Left ventricle myocardium inferior (tissue), 1 donor: Measurements from ENCODE around the gene RBM39. TPM values are rescaled to one million over a fixed set of nuclear protein-coding genes. Genes with fewer than 3 reads are reported as not detected.

Source experiments
- DNase-seq: peaks from one replicate; pipeline ENCODE4 v3.0.0-alpha.2; 2020
- H3K27ac ChIP-seq: fragments of 200-600 bp; replicated peaks from 2 replicates; pipeline ENCODE4 v1.8.0; 2021
- H3K27me3 ChIP-seq: fragments of 200-600 bp; 2 replicates; pipeline ENCODE4 v1.8.0; 2021; ENCODE audit warnings: low read depth
- H3K36me3 ChIP-seq: fragments of 200-600 bp; 2 replicates; pipeline ENCODE4 v1.8.0; 2021
- H3K4me1 ChIP-seq: fragments of 200-600 bp; 2 replicates; pipeline ENCODE4 v1.8.0; 2021
- H3K4me3 ChIP-seq: fragments of 200-600 bp; 2 replicates; pipeline ENCODE4 v1.8.0; 2021; ENCODE audit warnings: mild to moderate bottlenecking, moderate library complexity
- H3K9me3 ChIP-seq: fragments of 200-600 bp; replicated peaks from 2 replicates; pipeline ENCODE4 v1.8.0; 2021
- intact Hi-C: fragments of 100-400 bp; cut with micrococcal nuclease; formaldehyde crosslinking; loops from one replicate; pipeline ENCODE4 v1.11.0; 2022
- total RNA-seq: library from RNA; stranded (reverse); fragmentation: NEBNext Ultra II Directional; extraction: Animal tissue kit (Norgen Biotek cat#: 25700); gene quantifications from one replicate; pipeline ENCODE4 v1.2.1, GENCODE V29; 2021
- TF ChIP-seq, protein P1 (sequence below): fragments of 200-600 bp; IDR thresholded peaks from 2 replicates; pipeline ENCODE4 v1.8.0; 2021; ENCODE audit warnings: antibody characterized with exemption, mild to moderate bottlenecking, borderline replicate concordance
- donor health status: DM: no; HTN: yes; CAD: no; lungs with severe emphysema.

RBM39 gene
- total RNA-seq, 1 donor from 2014 or later: 128 TPM

DNA sequence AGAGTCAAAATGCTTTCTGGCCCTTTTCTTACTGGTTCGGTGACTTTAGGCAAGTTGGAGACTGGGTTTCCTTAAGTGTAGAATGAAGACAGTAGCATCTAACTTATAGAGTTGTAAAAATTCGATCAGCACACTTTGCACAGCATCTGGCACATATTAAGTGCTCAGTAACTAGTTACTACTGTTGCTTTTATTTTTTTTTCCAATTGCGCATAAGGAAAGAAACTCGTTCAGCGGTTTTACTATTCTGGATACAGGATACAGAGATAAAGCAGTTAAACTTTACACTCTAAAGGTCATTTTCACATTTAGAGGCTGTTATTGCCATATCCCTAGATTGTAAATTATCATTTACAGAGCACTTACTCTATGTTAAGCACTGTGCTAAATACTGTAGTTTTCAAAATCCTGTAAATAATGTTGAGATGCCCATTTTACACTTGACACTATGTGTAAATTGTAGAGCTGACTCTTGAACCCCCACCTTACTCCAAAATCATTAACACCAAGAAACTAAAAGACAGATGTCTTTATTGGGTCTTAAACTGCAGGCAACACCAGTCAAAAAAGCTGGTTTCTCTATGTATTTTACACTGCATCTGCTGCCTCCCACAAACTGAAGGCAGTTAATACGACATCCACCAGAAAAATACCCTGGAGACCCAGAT is 42.0 kb downstream of the RBM39 start:
- Histone ChIP-seq H3K27ac (peak overlapping the region; percentile 93), H3K9me3 (no peaks in the 10 kb centered on the region), H3K36me3 (peaks cover 56% of the 10 kb centered on the region), H3K27me3 (no peaks in the 10 kb centered on the region), H3K4me1 (peaks cover 51% of the 10 kb centered on the region), H3K4me3 (peak overlapping the region; percentile 88)
- intact Hi-C loops: no loop called here
- no peak for DNase-seq
- TF ChIP-seq, protein P1, sequence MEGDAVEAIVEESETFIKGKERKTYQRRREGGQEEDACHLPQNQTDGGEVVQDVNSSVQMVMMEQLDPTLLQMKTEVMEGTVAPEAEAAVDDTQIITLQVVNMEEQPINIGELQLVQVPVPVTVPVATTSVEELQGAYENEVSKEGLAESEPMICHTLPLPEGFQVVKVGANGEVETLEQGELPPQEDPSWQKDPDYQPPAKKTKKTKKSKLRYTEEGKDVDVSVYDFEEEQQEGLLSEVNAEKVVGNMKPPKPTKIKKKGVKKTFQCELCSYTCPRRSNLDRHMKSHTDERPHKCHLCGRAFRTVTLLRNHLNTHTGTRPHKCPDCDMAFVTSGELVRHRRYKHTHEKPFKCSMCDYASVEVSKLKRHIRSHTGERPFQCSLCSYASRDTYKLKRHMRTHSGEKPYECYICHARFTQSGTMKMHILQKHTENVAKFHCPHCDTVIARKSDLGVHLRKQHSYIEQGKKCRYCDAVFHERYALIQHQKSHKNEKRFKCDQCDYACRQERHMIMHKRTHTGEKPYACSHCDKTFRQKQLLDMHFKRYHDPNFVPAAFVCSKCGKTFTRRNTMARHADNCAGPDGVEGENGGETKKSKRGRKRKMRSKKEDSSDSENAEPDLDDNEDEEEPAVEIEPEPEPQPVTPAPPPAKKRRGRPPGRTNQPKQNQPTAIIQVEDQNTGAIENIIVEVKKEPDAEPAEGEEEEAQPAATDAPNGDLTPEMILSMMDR: no peak

DNA sequence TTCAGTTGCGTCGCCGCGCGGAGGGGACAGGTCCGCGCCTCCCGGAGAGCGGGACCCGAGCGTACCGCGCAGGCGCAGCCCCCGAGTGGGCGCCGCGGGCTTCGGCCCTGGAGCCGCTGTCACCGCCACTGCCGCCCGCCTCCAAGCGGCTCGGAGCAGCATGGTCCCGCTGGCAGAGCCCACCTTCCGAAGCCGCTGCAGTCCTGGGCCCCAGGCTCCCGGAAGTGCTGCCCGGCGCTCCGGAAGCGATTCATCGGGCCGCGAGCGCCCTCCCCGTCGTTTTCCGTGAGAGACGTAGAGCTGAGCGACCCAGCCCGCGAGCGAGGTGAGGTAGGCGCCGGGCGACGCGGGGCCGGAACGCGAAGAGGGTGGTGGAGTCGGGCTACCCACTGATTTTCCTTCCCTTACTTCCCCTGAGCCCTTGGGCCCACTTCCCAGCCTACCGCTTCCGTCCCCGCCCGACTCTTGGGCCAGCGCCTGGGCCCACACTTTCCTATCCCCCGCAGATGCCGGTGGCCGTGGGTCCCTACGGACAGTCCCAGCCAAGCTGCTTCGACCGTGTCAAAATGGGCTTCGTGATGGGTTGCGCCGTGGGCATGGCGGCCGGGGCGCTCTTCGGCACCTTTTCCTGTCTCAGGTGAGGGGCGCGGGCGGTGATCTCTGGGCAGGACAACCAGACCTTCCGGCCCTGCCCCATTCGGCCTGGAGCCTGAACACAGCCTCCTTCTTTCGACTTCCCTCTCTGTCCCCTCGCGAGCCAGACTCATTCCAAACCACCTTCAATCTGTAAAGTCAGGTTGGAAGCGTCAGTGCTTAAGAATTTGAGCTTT is 42.7 kb downstream of the RBM39 start, which contains the start of the genes NFS1 and ROMO1:
TSS of gene NFS1 (minus strand) at position 226 of the 830 bp plus-strand sequence. CDS start at position 162, 64 bp downstream.
TSS of gene ROMO1 (plus strand) at position 279 of the 830 bp plus-strand sequence. CDS start at position 507, 228 bp downstream.
- Histone ChIP-seq H3K9me3 (no peaks in the 10 kb centered on the region), H3K36me3 (peaks cover 56% of the 10 kb centered on the region), H3K4me3 (peak within 1 kb of the TSS; percentile 88), H3K4me1 (peaks cover 44% of the 10 kb centered on the region), H3K27me3 (no peaks in the 10 kb centered on the region), H3K27ac (peak within 1 kb of the TSS; percentile 93)
- TF ChIP-seq, protein P1: peak; percentile 39
- peak; percentile 87 for DNase-seq
- intact Hi-C loops: no loop called here

DNA sequence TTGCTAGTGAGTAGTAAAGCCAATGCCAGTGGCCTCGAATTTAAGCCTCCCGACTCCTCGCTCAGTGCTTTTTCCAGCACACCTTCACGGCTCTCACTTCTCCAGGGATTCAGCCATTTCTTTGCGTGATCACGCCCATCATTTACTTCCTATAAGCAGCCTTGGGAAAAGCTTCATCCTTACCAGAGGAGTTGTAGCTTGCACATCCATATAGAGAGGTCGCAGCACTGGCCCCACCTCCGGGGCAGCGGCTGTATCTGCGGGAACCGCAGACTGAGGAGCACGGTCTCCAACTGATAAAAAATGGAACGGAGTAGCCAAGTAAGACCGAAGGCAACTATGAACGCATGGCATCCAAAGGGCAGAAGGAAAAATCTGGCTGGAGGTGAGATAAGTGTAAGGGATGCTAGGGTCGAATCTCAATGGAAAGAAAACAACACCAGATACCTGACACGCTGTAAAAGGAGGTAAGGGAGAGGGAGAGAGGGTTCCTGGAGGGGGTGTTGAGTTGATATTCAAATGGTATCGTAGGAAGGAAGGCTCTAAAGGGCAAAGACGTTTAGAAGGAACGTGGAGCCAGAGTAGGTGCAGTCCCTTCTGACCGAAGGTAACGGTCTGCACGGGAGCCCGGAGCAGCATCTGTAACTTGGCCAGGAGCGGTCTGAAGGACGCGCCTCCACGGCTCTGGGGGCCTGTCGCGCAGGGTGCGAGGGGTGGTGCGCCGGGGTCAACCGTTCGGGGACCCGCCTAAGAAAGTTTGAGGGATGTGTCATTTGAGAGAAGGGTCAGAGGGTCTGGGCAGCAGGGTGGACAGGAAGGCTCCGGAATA is 43.5 kb downstream of the RBM39 start:
- Histone ChIP-seq H3K36me3 (peaks cover 56% of the 10 kb centered on the region), H3K4me1 (peaks cover 39% of the 10 kb centered on the region), H3K4me3 (peak overlapping the region; percentile 88), H3K9me3 (no peaks in the 10 kb centered on the region), H3K27me3 (no peaks in the 10 kb centered on the region), H3K27ac (peak overlapping the region; percentile 93)
- TF ChIP-seq, protein P1: no peak
- DNase-seq: no peak
- intact Hi-C loops: no loop called here

DNA sequence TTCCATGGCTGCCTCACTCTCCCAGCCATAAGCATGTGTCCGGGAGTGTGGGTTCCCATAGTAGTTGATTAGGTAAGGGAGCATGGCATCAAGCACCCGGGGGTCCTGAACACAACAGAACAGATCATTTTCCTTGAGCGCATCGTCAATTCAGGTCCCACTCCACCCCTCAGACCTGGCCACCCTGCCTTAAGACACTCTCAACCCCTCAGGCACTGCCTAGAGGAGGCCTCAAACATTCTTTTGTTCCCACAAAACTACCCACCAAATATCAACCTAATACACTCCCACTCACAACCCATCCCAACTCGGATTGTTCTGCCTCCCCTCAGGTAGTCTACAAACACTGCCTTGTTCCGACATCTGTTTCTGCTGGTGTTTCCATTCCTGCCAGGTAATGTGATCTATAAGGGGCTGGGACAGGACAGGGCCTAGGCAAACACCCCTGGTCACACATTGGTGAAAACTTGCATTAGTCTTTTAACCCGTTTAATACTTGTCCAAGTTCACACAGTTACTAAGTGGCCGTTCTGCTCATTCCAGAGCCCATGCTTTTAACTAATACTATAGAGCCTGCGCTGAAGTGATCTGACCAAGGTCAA is 44.3 kb downstream of the RBM39 start:
- DNase-seq: no peak
- Histone ChIP-seq H3K27me3 (no peaks in the 10 kb centered on the region), H3K4me3 (peak overlapping the region; percentile 88), H3K36me3 (peaks cover 56% of the 10 kb centered on the region), H3K4me1 (peaks cover 39% of the 10 kb centered on the region), H3K27ac (no peak overlapping the region), H3K9me3 (no peaks in the 10 kb centered on the region)
- TF ChIP-seq, protein P1: no peak
- intact Hi-C loops: no loop called here

DNA sequence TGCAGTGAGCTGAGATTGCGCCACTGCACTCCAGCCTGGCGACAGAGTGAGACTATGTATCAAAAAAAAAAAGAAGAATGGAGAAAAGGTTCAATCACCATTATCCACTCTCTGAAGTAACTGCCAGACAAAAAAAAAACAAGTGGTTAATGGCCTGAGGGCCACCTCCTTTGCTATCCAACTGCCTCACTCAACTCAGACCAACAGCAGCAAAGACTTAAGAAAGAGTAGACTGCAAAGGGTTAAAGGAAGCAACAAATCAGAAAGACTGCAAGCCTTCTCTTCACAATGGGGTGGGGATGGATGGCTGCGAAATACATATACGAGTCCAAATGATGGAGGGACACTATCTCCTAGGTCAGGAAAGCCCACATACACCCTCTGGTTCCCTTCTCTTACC is 46.1 kb downstream of the RBM39 start:
- intact Hi-C loops: no loop called here
- peaks cover 52% of the 10 kb centered on the region for H3K36me3 ChIP-seq
- no peaks in the 10 kb centered on the region for H3K9me3 ChIP-seq
- H3K27ac ChIP-seq: no peak overlapping the region
- DNase-seq: no peak
- TF ChIP-seq, protein P1: no peak
- H3K27me3 ChIP-seq: no peaks in the 10 kb centered on the region
- H3K4me3 ChIP-seq: no peak overlapping the region
- H3K4me1 ChIP-seq: peaks cover 39% of the 10 kb centered on the region
